HEK293T (cell line): ENCODE results near the gene RAB6B.

Experiments used
- ARNT ChIP-seq: fragments of 450-650 bp; IDR thresholded peaks from 2 replicates; pipeline ENCODE4 v1.6.1; 2017; ENCODE audit warnings: mild to moderate bottlenecking
- BHLHE40 ChIP-seq: fragments of 450-650 bp; IDR thresholded peaks from 2 replicates; pipeline ENCODE4 v1.6.1; 2016; ENCODE audit warnings: mild to moderate bottlenecking, moderate library complexity, borderline replicate concordance
- ELF4 ChIP-seq: fragments of 450-650 bp; IDR thresholded peaks from 2 replicates; pipeline ENCODE4 v1.6.1; 2017; ENCODE audit warnings: antibody characterized with exemption
- FOXA1 ChIP-seq: fragments of 450-650 bp; IDR thresholded peaks from 2 replicates; pipeline ENCODE4 v1.6.1; 2016; ENCODE audit warnings: mild to moderate bottlenecking
- FOXK2 ChIP-seq: fragments of 450-650 bp; IDR thresholded peaks from 2 replicates; pipeline ENCODE4 v1.6.1; 2016; ENCODE audit warnings: mild to moderate bottlenecking
- FOXM1 ChIP-seq: fragments of 450-650 bp; IDR thresholded peaks from 2 replicates; pipeline ENCODE4 v1.6.1; 2017; ENCODE audit warnings: mild to moderate bottlenecking, borderline replicate concordance
- LEF1 ChIP-seq: fragments of 450-650 bp; IDR thresholded peaks from 2 replicates; pipeline ENCODE4 v1.6.1; 2017; ENCODE audit warnings: mild to moderate bottlenecking, borderline replicate concordance
- NFRKB ChIP-seq: fragments of 450-650 bp; IDR thresholded peaks from 2 replicates; pipeline ENCODE4 v1.6.1; 2016; ENCODE audit warnings: mild to moderate bottlenecking, moderate library complexity
- SP1 ChIP-seq: fragments of 450-650 bp; IDR thresholded peaks from 2 replicates; pipeline ENCODE4 v1.6.1; 2017
- SUZ12 ChIP-seq: fragments of 450-650 bp; IDR thresholded peaks from 2 replicates; pipeline ENCODE4 v1.6.1; 2016; ENCODE audit warnings: mild to moderate bottlenecking
- TARDBP ChIP-seq: fragments of 450-650 bp; IDR thresholded peaks from 2 replicates; pipeline ENCODE4 v1.6.1; 2016
- ZNF384 ChIP-seq: fragments of 450-650 bp; IDR thresholded peaks from 2 replicates; pipeline ENCODE4 v1.6.1; 2016
- TF ChIP-seq, protein P1 (sequence below): fragments of 450-650 bp; IDR thresholded peaks from 2 replicates; pipeline ENCODE4 v1.6.1; 2016

DNA sequence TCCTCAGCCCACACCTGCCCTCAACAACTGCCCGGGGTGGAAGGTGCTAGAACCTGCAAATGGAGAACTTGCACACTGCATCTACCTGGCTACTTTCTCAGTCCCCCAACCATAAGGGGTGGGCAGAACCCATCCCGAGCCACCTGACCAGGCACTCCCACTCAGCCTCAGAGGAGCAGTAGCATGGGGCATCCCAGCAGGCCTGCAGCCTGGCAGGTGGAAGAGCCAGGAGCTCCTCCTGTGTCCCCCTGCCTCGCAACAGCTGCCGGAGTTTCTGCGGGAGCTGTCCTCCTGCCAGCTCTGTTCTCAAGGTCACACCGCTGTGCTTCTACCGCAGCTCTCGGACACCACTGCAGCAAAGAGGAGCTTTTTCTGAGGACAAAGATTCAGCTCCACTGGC, 27.5 kb downstream of the RAB6B start:
- TF ChIP-seq SP1 = no peak
- no peak for TF ChIP-seq BHLHE40
- TF ChIP-seq, protein P1, sequence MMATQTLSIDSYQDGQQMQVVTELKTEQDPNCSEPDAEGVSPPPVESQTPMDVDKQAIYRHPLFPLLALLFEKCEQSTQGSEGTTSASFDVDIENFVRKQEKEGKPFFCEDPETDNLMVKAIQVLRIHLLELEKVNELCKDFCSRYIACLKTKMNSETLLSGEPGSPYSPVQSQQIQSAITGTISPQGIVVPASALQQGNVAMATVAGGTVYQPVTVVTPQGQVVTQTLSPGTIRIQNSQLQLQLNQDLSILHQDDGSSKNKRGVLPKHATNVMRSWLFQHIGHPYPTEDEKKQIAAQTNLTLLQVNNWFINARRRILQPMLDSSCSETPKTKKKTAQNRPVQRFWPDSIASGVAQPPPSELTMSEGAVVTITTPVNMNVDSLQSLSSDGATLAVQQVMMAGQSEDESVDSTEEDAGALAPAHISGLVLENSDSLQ = no peak
- TF ChIP-seq LEF1 = no peak
- TF ChIP-seq FOXM1 = no peak
- no peak for TF ChIP-seq FOXK2
- TF ChIP-seq FOXA1 = no peak
- TF ChIP-seq TARDBP = no peak
- no peak for TF ChIP-seq SUZ12
- no peak for TF ChIP-seq NFRKB
- no peak for TF ChIP-seq ZNF384
- TF ChIP-seq ELF4 = no peak
- TF ChIP-seq ARNT = no peak
